Progenitor cell of endocrine pancreas (in vitro differentiated cells): Measurements from ENCODE around the gene RAB5B. TPM values are rescaled to one million over a fixed set of nuclear protein-coding genes. Genes with fewer than 3 reads are reported as not detected.

Experiments used
- DNase-seq: peaks from one replicate; pipeline ENCODE4 v3.0.0; 2021; ENCODE audit warnings: low spot score; ENCODE audit not compliant: unreplicated experiment
- H3K27ac Mint-ChIP-seq: 2 replicates; pipeline ENCODE4 v1.8.0; 2021; ENCODE audit warnings: mild to moderate bottlenecking, moderate library complexity, mixed read lengths
- H3K27me3 Mint-ChIP-seq: 2 replicates; pipeline ENCODE4 v1.8.0; 2021; ENCODE audit warnings: mixed read lengths
- H3K36me3 Mint-ChIP-seq: 2 replicates; pipeline ENCODE4 v1.8.0; 2022; ENCODE audit warnings: mixed read lengths; ENCODE audit not compliant: insufficient read depth
- H3K4me1 Mint-ChIP-seq: 2 replicates; pipeline ENCODE4 v1.8.0; 2021; ENCODE audit warnings: low read depth, mixed read lengths
- H3K4me3 Mint-ChIP-seq: 2 replicates; pipeline ENCODE4 v1.8.0; 2021; ENCODE audit warnings: low read depth, mild to moderate bottlenecking, moderate library complexity, mixed read lengths
- H3K9me3 Mint-ChIP-seq: 2 replicates; pipeline ENCODE4 v1.8.0; 2021; ENCODE audit warnings: low read depth, mixed read lengths
- long read RNA-seq: library from polyadenylated mRNA; unstranded; transcript quantifications from one replicate; pipeline ENCODE4 v2.0.0, GENCODE V29; 2020
- total RNA-seq: library from RNA; stranded (reverse); gene quantifications from 2 replicates; pipeline ENCODE4 v1.2.1, GENCODE V29; 2021
- TF ChIP-seq, protein P1 (sequence below): fragments of 200-600 bp; sonication (generic); IDR thresholded peaks from one replicate; pipeline ENCODE4 v1.5.0; 2021; ENCODE audit warnings: antibody characterized with exemption, mild to moderate bottlenecking; ENCODE audit not compliant: unreplicated experiment

The RAB5B gene, protein sequence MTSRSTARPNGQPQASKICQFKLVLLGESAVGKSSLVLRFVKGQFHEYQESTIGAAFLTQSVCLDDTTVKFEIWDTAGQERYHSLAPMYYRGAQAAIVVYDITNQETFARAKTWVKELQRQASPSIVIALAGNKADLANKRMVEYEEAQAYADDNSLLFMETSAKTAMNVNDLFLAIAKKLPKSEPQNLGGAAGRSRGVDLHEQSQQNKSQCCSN
- 111 and 116 TPM in 2 replicates for total RNA-seq
- long read RNA-seq, partial matches to known transcripts = 0 of 7 reads
- long read RNA-seq, other reads (novel, unspliced or antisense) = 7 of 7 reads

GRCh38 chr12:55973599-55974307 is at the start of gene RAB5B:
RAB5B (plus strand) TSS chr12:55974078; CDS start chr12:55986961, 12,883 bp downstream.
- H3K36me3 Mint-ChIP-seq = peaks cover 11% of the 10 kb centered on the region
- no peak within 1 kb of the TSS for H3K27ac Mint-ChIP-seq
- no peaks in the 10 kb centered on the region for H3K27me3 Mint-ChIP-seq
- DNase-seq = peak; percentile 95
- H3K4me1 Mint-ChIP-seq = peaks cover 3% of the 10 kb centered on the region
- TF ChIP-seq, protein P1, sequence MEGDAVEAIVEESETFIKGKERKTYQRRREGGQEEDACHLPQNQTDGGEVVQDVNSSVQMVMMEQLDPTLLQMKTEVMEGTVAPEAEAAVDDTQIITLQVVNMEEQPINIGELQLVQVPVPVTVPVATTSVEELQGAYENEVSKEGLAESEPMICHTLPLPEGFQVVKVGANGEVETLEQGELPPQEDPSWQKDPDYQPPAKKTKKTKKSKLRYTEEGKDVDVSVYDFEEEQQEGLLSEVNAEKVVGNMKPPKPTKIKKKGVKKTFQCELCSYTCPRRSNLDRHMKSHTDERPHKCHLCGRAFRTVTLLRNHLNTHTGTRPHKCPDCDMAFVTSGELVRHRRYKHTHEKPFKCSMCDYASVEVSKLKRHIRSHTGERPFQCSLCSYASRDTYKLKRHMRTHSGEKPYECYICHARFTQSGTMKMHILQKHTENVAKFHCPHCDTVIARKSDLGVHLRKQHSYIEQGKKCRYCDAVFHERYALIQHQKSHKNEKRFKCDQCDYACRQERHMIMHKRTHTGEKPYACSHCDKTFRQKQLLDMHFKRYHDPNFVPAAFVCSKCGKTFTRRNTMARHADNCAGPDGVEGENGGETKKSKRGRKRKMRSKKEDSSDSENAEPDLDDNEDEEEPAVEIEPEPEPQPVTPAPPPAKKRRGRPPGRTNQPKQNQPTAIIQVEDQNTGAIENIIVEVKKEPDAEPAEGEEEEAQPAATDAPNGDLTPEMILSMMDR = no peak
- H3K4me3 Mint-ChIP-seq = no peak within 1 kb of the TSS
- H3K9me3 Mint-ChIP-seq = no peaks in the 10 kb centered on the region

- no peaks in the 10 kb centered on the region for H3K9me3 Mint-ChIP-seq
- no peak for DNase-seq
- peaks cover 4% of the 10 kb centered on the region for H3K36me3 Mint-ChIP-seq
- H3K4me3 Mint-ChIP-seq = peak overlapping the region; percentile 99
- H3K27ac Mint-ChIP-seq = peak overlapping the region; percentile 99
- TF ChIP-seq, protein P1 = no peak
- peaks cover 19% of the 10 kb centered on the region for H3K4me1 Mint-ChIP-seq
- no peaks in the 10 kb centered on the region for H3K27me3 Mint-ChIP-seq
Observed at GRCh38 chr12:55925371-55925770, 48.5 kb upstream of the RAB5B start.

GRCh38 chr12:55925870-55926737 is 47.8 kb upstream of the RAB5B start:
- Mint-ChIP-seq H3K9me3 (no peaks in the 10 kb centered on the region), H3K27ac (peak overlapping the region; percentile 99), H3K4me1 (peaks cover 22% of the 10 kb centered on the region), H3K27me3 (peaks cover under 1% of the 10 kb centered on the region), H3K36me3 (peaks cover 4% of the 10 kb centered on the region), H3K4me3 (peak overlapping the region; percentile 99)
- DNase-seq = no peak
- TF ChIP-seq, protein P1 = no peak

DNA sequence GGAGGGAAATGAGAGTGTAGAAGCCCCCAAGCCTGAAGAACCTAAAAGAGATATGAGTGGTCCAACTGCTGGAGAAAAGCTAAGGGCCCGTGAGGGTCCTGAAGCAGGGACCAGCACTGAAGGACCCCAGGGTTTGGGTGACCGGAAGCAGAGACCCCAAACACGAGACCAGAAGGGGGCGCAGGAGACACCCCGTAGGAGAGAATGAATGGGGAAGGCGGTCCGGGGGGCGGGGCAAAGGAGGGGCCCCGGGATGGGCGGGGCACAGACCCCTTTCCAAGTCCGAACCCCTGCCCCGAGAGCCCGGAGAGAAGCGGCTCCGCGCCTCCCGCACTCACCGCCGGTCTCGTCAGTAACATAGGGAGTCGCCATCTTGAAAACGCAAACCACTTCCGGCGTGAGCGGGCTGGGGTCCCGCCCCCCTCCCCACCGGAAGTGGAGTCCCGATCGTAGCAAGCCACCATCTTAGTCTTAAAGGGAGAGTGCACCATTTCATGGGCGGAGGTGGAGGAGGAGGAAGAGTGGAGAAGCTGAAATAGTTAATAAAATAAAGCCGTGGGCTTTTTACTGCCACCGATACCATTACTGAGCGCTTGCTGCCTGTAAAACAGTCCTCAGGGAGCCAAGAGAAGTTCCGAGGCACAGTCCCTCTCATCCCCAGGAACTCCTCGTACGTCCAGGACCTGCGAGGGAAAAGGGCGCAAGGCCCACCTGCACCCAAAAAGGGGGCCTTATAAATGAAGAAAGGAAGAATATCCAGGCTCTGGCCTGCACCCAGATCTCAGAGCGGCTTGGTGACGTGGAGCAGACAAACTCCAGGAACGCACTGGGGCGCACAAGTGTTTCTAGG is 46.9 kb upstream of the RAB5B start:
- peak; percentile 79 for DNase-seq
- Mint-ChIP-seq H3K4me1 (peaks cover 28% of the 10 kb centered on the region), H3K36me3 (peaks cover 4% of the 10 kb centered on the region), H3K27me3 (peaks cover 6% of the 10 kb centered on the region), H3K9me3 (no peaks in the 10 kb centered on the region), H3K27ac (peak overlapping the region; percentile 99), H3K4me3 (peak overlapping the region; percentile 99)
- TF ChIP-seq, protein P1 = peak; percentile 81
